T-helper 9 cell (primary cell): ENCODE results near the gene DEK.

Experiments used
- DNase-seq: peaks from one replicate; pipeline ENCODE4 v3.0.0-alpha.2; 2020

Gene DEK

GRCh38 chr6:18264923-18265377, 620 bp upstream of the DEK start:
- no peak for DNase-seq

- no peak for DNase-seq
Observed at GRCh38 chr6:18263418-18264218, 712 bp downstream of the DEK start.

GRCh38 chr6:18262702-18263417, 1.5 kb downstream of the DEK start:
- DNase-seq = peak; percentile 18

- DNase-seq = no peak
Observed at GRCh38 chr6:18261877-18262276, 2.5 kb downstream of the DEK start.

- DNase-seq = no peak
Observed at GRCh38 chr6:18260448-18261106, 3.8 kb downstream of the DEK start.

GRCh38 chr6:18259675-18260447, 4.5 kb downstream of the DEK start:
- DNase-seq = no peak

GRCh38 chr6:18254793-18255192, 9.5 kb downstream of the DEK start:
- no peak for DNase-seq

GRCh38 chr6:18253635-18254034, 10.7 kb downstream of the DEK start:
- no peak for DNase-seq

- DNase-seq = no peak
Observed at GRCh38 chr6:18249271-18249670, 15.1 kb downstream of the DEK start.

- DNase-seq = no peak
Observed at GRCh38 chr6:18248698-18249097, 15.6 kb downstream of the DEK start.

- no peak for DNase-seq
Observed at GRCh38 chr6:18247002-18247401, 17.3 kb downstream of the DEK start.

GRCh38 chr6:18246205-18246604, 18.1 kb downstream of the DEK start:
- no peak for DNase-seq

- DNase-seq = no peak
Observed at GRCh38 chr6:18245642-18246041, 18.7 kb downstream of the DEK start.

GRCh38 chr6:18245079-18245478, 19.3 kb downstream of the DEK start:
- DNase-seq = no peak

- no peak for DNase-seq
Observed at GRCh38 chr6:18244251-18244650, 20.1 kb downstream of the DEK start.

- DNase-seq = no peak
Observed at GRCh38 chr6:18243302-18243893, 20.9 kb downstream of the DEK start.

GRCh38 chr6:18242062-18242851, 22.1 kb downstream of the DEK start:
- DNase-seq = no peak

GRCh38 chr6:18241208-18242038, 22.9 kb downstream of the DEK start:
- DNase-seq = no peak

- no peak for DNase-seq
Observed at GRCh38 chr6:18240230-18240629, 24.1 kb downstream of the DEK start.

GRCh38 chr6:18237167-18237566, 27.2 kb downstream of the DEK start:
- no peak for DNase-seq

- no peak for DNase-seq
Observed at GRCh38 chr6:18235524-18235923, 28.8 kb downstream of the DEK start.
